Activated effector memory CD4-positive, alpha-beta T cell treated with anti-CD3 and anti-CD28 coated beads, Interleukin-2, amount 50 U/mL, for 16 hours (primary cell): ENCODE data around the gene ST6GALNAC1.
"Not testable (repeated sequence)": the region's sequence is repeated elsewhere in the genome, so short reads cannot be mapped to it uniquely, and the experiment has no call there.

Source experiments
- DNase-seq: peaks from one replicate; pipeline ENCODE4 v3.0.0-alpha.2; 2020

Gene ST6GALNAC1

GRCh38 chr17:76611080-76611749, 32.3 kb downstream of the ST6GALNAC1 start:
- DNase-seq = not testable (repeated sequence)

- not testable (repeated sequence) for DNase-seq
These were observed 36.9 kb downstream of the ST6GALNAC1 start for GRCh38 chr17:76606685-76607084.

GRCh38 chr17:76601065-76601464, 42.5 kb downstream of the ST6GALNAC1 start:
- peak; percentile 38 for DNase-seq

- DNase-seq = no peak
These were observed 43.7 kb downstream of the ST6GALNAC1 start for GRCh38 chr17:76599694-76600460.

GRCh38 chr17:76598004-76598439, 45.5 kb downstream of the ST6GALNAC1 start:
- peak; percentile 31 for DNase-seq

- peak; percentile 41 for DNase-seq
These were observed 46.2 kb downstream of the ST6GALNAC1 start for GRCh38 chr17:76597156-76598003.

- no peak for DNase-seq
These were observed 48.9 kb downstream of the ST6GALNAC1 start for GRCh38 chr17:76594690-76595089.

- peak; percentile 36 for DNase-seq
These were observed 49.6 kb downstream of the ST6GALNAC1 start for GRCh38 chr17:76593959-76594358.

- DNase-seq = peak; percentile 51
These were observed 50.2 kb downstream of the ST6GALNAC1 start for GRCh38 chr17:76593384-76593826.

GRCh38 chr17:76588182-76588581, 55.4 kb downstream of the ST6GALNAC1 start:
- DNase-seq = no peak

- DNase-seq = peak; percentile 55
These were observed 56.6 kb downstream of the ST6GALNAC1 start for GRCh38 chr17:76586741-76587487.

GRCh38 chr17:76585649-76586593, 57.6 kb downstream of the ST6GALNAC1 start, which contains the start of gene ST6GALNAC2:
ST6GALNAC2 (minus strand) TSS chr17:76585860; CDS start chr17:76585808, 52 bp downstream.
- DNase-seq = peak; percentile 78

GRCh38 chr17:76585033-76585648, 58.4 kb downstream of the ST6GALNAC1 start:
- DNase-seq = peak; percentile 63

- DNase-seq = peak; percentile 47
These were observed 59.0 kb downstream of the ST6GALNAC1 start for GRCh38 chr17:76584427-76585032.

GRCh38 chr17:76582660-76583059, 60.9 kb downstream of the ST6GALNAC1 start:
- no peak for DNase-seq

- DNase-seq = no peak
These were observed 62.0 kb downstream of the ST6GALNAC1 start for GRCh38 chr17:76581515-76581914.

GRCh38 chr17:76579281-76579680, 64.3 kb downstream of the ST6GALNAC1 start:
- no peak for DNase-seq

GRCh38 chr17:76578376-76578775, 65.2 kb downstream of the ST6GALNAC1 start:
- no peak for DNase-seq

GRCh38 chr17:76577876-76578275, 65.7 kb downstream of the ST6GALNAC1 start:
- no peak for DNase-seq

GRCh38 chr17:76576189-76576588, 67.4 kb downstream of the ST6GALNAC1 start:
- no peak for DNase-seq
